ENCODE measurements around the gene CELF3.

GRCh38 chr1:151693057-151693651, 23.4 kb downstream of the CELF3 start:
- TF ChIP-seq ZNF546 (CRISPR knock-in tag; conservative IDR thresholded peaks at IDR 0.05) (no peak), ZNF567 (CRISPR knock-in tag; IDR thresholded peaks at IDR 0.05; ENCODE audit: borderline replicate concordance) (no peak), ZKSCAN1 (IDR thresholded peaks at IDR 0.05; ENCODE audit: low read length) (no peak), MAX (IDR thresholded peaks at IDR 0.05) (no peak), HNRNPH1 (optimal IDR thresholded peaks at IDR 0.05; ENCODE audit: low read depth, low read length) (no peak), POLR2A (IDR thresholded peaks at IDR 0.05; ENCODE audit: insufficient read depth in 1 of 2, low read depth in 2 of 2, low read length in 2 of 2) (no peak), ATF2 (CRISPR knock-in tag; IDR thresholded peaks at IDR 0.05) (no peak), ZBTB10 (CRISPR knock-in tag; IDR thresholded peaks at IDR 0.05; ENCODE audit: borderline replicate concordance) (no peak), TCF12 (IDR thresholded peaks at IDR 0.05) (no peak), TCF12 (CRISPR knock-in tag; IDR thresholded peaks at IDR 0.05) (no peak), TCF7L2 (IDR thresholded peaks at IDR 0.05; ENCODE audit: low read depth, low read length) (no peak), ZBTB43 (CRISPR knock-in tag; conservative IDR thresholded peaks at IDR 0.05) (no peak), HDAC6 (IDR thresholded peaks at IDR 0.05; ENCODE audit: low read depth, low read length) (no peak)
